Measurements from ENCODE around the gene NLRP1. TPM values are rescaled to one million over a fixed set of nuclear protein-coding genes. Genes with fewer than 3 reads are reported as not detected.

Gene NLRP1
- polyA plus RNA-seq, 3 donors, result 13.2 to 388 (median 17.3) TPM

GRCh38 chr17:5527601-5528250 is 56.6 kb downstream of the NLRP1 start:
- no peaks in the 10 kb centered on the region for H3K9me3 Mint-ChIP-seq
- peak overlapping the region in 2 of 7 donors; percentile 35 to 83 for H3K27ac Mint-ChIP-seq
- Histone ChIP-seq H4K20me1 (ENCODE audit: insufficient read depth, low read length) (peaks cover 95% of the 10 kb centered on the region), H3K4me2 (replicated peaks; ENCODE audit: extremely low read depth, low read length, poor library complexity, severe bottlenecking) (no peak overlapping the region), H3K36me3 (replicated peaks in 1 of 2; ENCODE audit: control insufficient read depth in 1 of 2, insufficient read depth in 2 of 2, low read length in 2 of 2) (peaks cover 96 to 100% of the 10 kb centered on the region in 2 donors), H3K9ac (ENCODE audit: insufficient read depth, low read length, poor library complexity, severe bottlenecking) (no peak overlapping the region), H3K27me3 (ENCODE audit: control insufficient read depth in 2 of 2, insufficient read depth in 2 of 2, low read length in 2 of 2) (no peaks in the 10 kb centered on the region), H3K27ac (ENCODE audit: low read depth in 1 of 2, low read length in 2 of 2) (no peak overlapping the region), H2AFZ (ENCODE audit: insufficient read depth, low read depth, low read length, poor library complexity, severe bottlenecking) (no peak overlapping the region), H3K4me3 (replicated peaks in 1 of 3; ENCODE audit: low read depth in 2 of 3, low read length in 3 of 3) (no peak overlapping the region), H3K4me1 (ENCODE audit: control insufficient read depth in 1 of 2, insufficient read depth in 2 of 2, low read length in 2 of 2) (no peaks in the 10 kb centered on the region), H3K79me2 (ENCODE audit: insufficient read depth, low read length) (no peaks in the 10 kb centered on the region), H3K9me3 (replicated peaks in 1 of 2; ENCODE audit: control insufficient read depth in 1 of 2, insufficient read depth in 1 of 2, low read length in 2 of 2) (no peaks in the 10 kb centered on the region)
- no peak overlapping the region for H3K4me3 Mint-ChIP-seq
- H3K36me3 Mint-ChIP-seq, result peaks cover 96 to 100% of the 10 kb centered on the region in 2 donors
- DNase-seq, result no peak
- H3K4me1 Mint-ChIP-seq, result no peaks in the 10 kb centered on the region
- no peak for TF ChIP-seq CTCF (IDR thresholded peaks at IDR 0.05)
- peaks cover 0 to 4% (median 0%) of the 10 kb centered on the region in 3 donors for H3K27me3 Mint-ChIP-seq (ENCODE audit: low read depth in 3 of 3)
- 98% methylated on average over 8 of the region's 9 CpGs for WGBS (ENCODE audit: insufficient coverage)
- intact Hi-C loops (cut with micrococcal nuclease), result no loop called here

- Mint-ChIP-seq H3K4me3 (no peak overlapping the region), H3K27me3 (ENCODE audit: low read depth in 3 of 3) (peaks cover 0 to 4% (median 0%) of the 10 kb centered on the region in 3 donors), H3K9me3 (no peaks in the 10 kb centered on the region), H3K36me3 (peaks cover 96 to 100% of the 10 kb centered on the region in 2 donors), H3K4me1 (no peaks in the 10 kb centered on the region), H3K27ac (peak overlapping the region in 2 of 7 donors; percentile 48 to 52)
- no peak for TF ChIP-seq CTCF (IDR thresholded peaks at IDR 0.05)
- Histone ChIP-seq H3K4me3 (replicated peaks in 1 of 3; ENCODE audit: low read depth in 2 of 3, low read length in 3 of 3) (no peak overlapping the region), H3K27me3 (ENCODE audit: control insufficient read depth in 2 of 2, insufficient read depth in 2 of 2, low read length in 2 of 2) (no peaks in the 10 kb centered on the region), H4K20me1 (ENCODE audit: insufficient read depth, low read length) (peaks cover 95% of the 10 kb centered on the region), H2AFZ (ENCODE audit: insufficient read depth, low read depth, low read length, poor library complexity, severe bottlenecking) (no peak overlapping the region), H3K9ac (ENCODE audit: insufficient read depth, low read length, poor library complexity, severe bottlenecking) (no peak overlapping the region), H3K79me2 (ENCODE audit: insufficient read depth, low read length) (no peaks in the 10 kb centered on the region), H3K9me3 (replicated peaks in 1 of 2; ENCODE audit: control insufficient read depth in 1 of 2, insufficient read depth in 1 of 2, low read length in 2 of 2) (no peaks in the 10 kb centered on the region), H3K4me1 (ENCODE audit: control insufficient read depth in 1 of 2, insufficient read depth in 2 of 2, low read length in 2 of 2) (no peaks in the 10 kb centered on the region), H3K27ac (ENCODE audit: low read depth in 1 of 2, low read length in 2 of 2) (peak overlapping the region in 1 of 2 donors; percentile 31), H3K36me3 (replicated peaks in 1 of 2; ENCODE audit: control insufficient read depth in 1 of 2, insufficient read depth in 2 of 2, low read length in 2 of 2) (peaks cover 96 to 100% of the 10 kb centered on the region in 2 donors), H3K4me2 (replicated peaks; ENCODE audit: extremely low read depth, low read length, poor library complexity, severe bottlenecking) (no peak overlapping the region)
- intact Hi-C loops (cut with micrococcal nuclease), result no loop called here
- 56% methylated on average over 14 of the region's 14 CpGs for WGBS (ENCODE audit: insufficient coverage)
- DNase-seq, result peak in 1 of 3 donors; percentile 26
Measured at GRCh38 chr17:5526821-5527598, 57.3 kb downstream of the NLRP1 start.

Data from CD14-positive monocyte (primary cell).